Colonic mucosa (tissue), 4 donors: Measurements from ENCODE around the gene CCDC190. TPM values are rescaled to one million over a fixed set of nuclear protein-coding genes. Genes with fewer than 3 reads are reported as not detected.

ENCODE experiments used
- DNase-seq: peaks from one replicate; pipeline ENCODE4 v3.0.0-alpha.2; 2020
- H3K27ac ChIP-seq: fragments of 200-600 bp; one replicate; pipeline ENCODE4 v1.8.0; 2021
- H3K27me3 ChIP-seq: fragments of 200-600 bp; one replicate; pipeline ENCODE4 v1.8.0; 2021
- H3K36me3 ChIP-seq: fragments of 200-600 bp; one replicate; pipeline ENCODE4 v1.8.0; 2021
- H3K4me1 ChIP-seq: fragments of 200-600 bp; one replicate; pipeline ENCODE4 v1.8.0; 2021; ENCODE audit warnings: mild to moderate bottlenecking
- H3K4me3 ChIP-seq: fragments of 200-600 bp; one replicate; pipeline ENCODE4 v1.8.0; 2021
- H3K9ac ChIP-seq, 2 donors: one replicate each; pipeline ENCODE4 v1.7.0; 2013; ENCODE audit warnings: control low read depth in 2 of 2, low read depth in 2 of 2, low read length in 2 of 2
- H3K9me3 ChIP-seq: fragments of 200-600 bp; one replicate; pipeline ENCODE4 v1.8.0; 2021
- CTCF ChIP-seq: fragments of 200-600 bp; IDR thresholded peaks from one replicate; pipeline ENCODE4 v1.8.0; 2022; ENCODE audit warnings: antibody characterized with exemption, mild to moderate bottlenecking
- intact Hi-C: fragments of 100-400 bp; cut with DNase I; formaldehyde crosslinking; loops from one replicate; pipeline ENCODE4 v1.14.1; 2022
- total RNA-seq, 2 donors: library from RNA; stranded (reverse); fragmentation: NEBNext Ultra II Directional in 1 of 2; extraction: Animal tissue kit (Norgen Biotek cat#: 25700) in 1 of 2; gene quantifications; one replicate each; pipeline ENCODE4 v1.2.1, GENCODE V29; 2021
- donor health status: healthy.
- donor health status: DM: no; HTN: no; CAD: no.
- donor health status: DM: no; HTN: no; CAD: no.

CCDC190 gene
- total RNA-seq, 2 donors from 2014 or later: not detected

- Histone ChIP-seq H3K9me3 (no peaks in the 10 kb centered on the region), H3K36me3 (no peaks in the 10 kb centered on the region), H3K4me1 (no peaks in the 10 kb centered on the region), H3K27ac (no peak overlapping the region), H3K4me3 (no peak overlapping the region), H3K9ac (no peak overlapping the region), H3K27me3 (no peaks in the 10 kb centered on the region)
- TF ChIP-seq CTCF: no peak
- no peak for DNase-seq
- intact Hi-C loops: no loop called here
These were observed 14.4 kb downstream of the CCDC190 start for GRCh38 chr1:162846256-162847212.

- no peak for DNase-seq
- Histone ChIP-seq H3K9me3 (no peaks in the 10 kb centered on the region), H3K27ac (no peak overlapping the region), H3K27me3 (no peaks in the 10 kb centered on the region), H3K36me3 (no peaks in the 10 kb centered on the region), H3K4me1 (no peaks in the 10 kb centered on the region), H3K9ac (no peak overlapping the region), H3K4me3 (no peak overlapping the region)
- intact Hi-C loops: no loop called here
- no peak for TF ChIP-seq CTCF
These were observed 16.8 kb downstream of the CCDC190 start for GRCh38 chr1:162844153-162844552.

GRCh38 chr1:162840250-162840839 is 20.6 kb downstream of the CCDC190 start:
- H3K4me1 ChIP-seq: no peaks in the 10 kb centered on the region
- no peaks in the 10 kb centered on the region for H3K27me3 ChIP-seq
- intact Hi-C loops: no loop called here
- H3K36me3 ChIP-seq: no peaks in the 10 kb centered on the region
- no peak for TF ChIP-seq CTCF
- H3K4me3 ChIP-seq: no peak overlapping the region
- no peak overlapping the region for H3K9ac ChIP-seq
- H3K27ac ChIP-seq: no peak overlapping the region
- H3K9me3 ChIP-seq: no peaks in the 10 kb centered on the region
- DNase-seq: no peak

- no peak overlapping the region for H3K4me3 ChIP-seq
- TF ChIP-seq CTCF: no peak
- no peaks in the 10 kb centered on the region for H3K9me3 ChIP-seq
- H3K36me3 ChIP-seq: no peaks in the 10 kb centered on the region
- intact Hi-C loops: no loop called here
- no peak for DNase-seq
- H3K4me1 ChIP-seq: no peaks in the 10 kb centered on the region
- H3K9ac ChIP-seq: no peak overlapping the region
- H3K27ac ChIP-seq: no peak overlapping the region
- no peaks in the 10 kb centered on the region for H3K27me3 ChIP-seq
These were observed 22.1 kb downstream of the CCDC190 start for GRCh38 chr1:162838863-162839262.

DNA sequence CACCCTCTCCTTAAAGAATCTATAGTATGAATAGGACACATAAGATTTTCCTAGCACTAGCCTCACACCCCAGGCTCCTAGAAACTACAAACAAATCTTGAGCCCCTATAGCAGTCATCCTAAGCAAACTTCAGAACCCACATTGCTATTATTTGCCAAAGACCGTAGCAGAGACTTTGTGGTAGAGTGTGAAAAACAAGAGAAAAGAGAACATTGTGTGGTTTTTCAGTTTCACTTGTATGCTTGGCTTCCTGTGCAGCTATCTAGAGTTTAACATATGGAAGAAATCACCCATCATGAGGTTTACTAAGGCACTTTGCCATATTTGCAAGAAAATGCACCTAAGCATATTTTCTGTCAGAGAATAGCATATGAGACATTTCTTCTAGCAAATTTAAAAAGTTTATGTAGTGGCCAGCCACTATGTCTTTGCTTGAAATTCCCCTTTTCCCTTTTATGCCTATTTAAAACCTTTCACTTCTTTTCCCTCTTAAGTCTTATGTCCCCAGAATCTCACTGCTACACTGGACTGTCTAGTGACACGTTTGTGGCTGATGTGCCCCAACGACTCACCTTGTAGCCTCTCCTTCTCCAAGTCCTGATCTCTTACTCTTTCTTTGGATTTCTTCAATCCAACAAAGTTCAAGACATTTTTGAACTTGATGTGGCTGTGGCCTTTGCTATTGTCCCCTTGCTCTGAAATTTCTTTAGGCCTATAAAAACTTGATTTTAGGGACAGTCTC is 25.6 kb downstream of the CCDC190 start:
- no peak for DNase-seq
- H3K36me3 ChIP-seq: no peaks in the 10 kb centered on the region
- no peak overlapping the region for H3K27ac ChIP-seq
- no peaks in the 10 kb centered on the region for H3K9me3 ChIP-seq
- no peaks in the 10 kb centered on the region for H3K4me1 ChIP-seq
- no peak overlapping the region for H3K9ac ChIP-seq
- intact Hi-C loops: no loop called here
- no peak for TF ChIP-seq CTCF
- H3K27me3 ChIP-seq: no peaks in the 10 kb centered on the region
- no peak overlapping the region for H3K4me3 ChIP-seq
